ENCODE data around the gene C11orf42.

The C11orf42 gene

DNA sequence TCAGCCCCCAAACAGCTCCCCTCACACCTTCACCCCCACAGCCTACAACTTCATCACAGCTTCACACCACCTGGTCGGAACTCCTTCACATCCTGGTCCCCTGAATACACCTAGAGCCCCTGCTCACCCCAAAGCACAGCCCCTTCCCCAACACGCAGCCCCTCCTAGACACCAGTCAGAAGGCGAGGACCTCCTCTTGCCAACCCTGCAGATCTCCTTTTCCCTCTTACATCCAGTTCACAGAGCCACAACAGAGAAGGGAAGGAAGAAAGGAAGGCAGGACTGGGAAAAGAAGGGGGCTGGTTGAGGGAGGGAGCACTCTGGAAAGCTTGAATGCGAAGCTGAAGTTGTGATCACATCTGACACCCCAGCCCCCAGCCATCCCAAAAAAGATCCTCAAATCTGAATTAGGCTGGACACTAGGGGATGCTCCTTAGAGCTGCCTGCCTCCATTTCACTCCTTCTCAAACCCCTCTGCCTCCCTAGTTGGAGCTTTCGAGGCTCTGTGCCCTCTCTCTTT lies 54.9 kb downstream of the C11orf42 start:
- no peak for DNase-seq
